Hepatocyte (in vitro differentiated cells): ENCODE measurements around the gene PDE4D. TPM values are rescaled to one million over a fixed set of nuclear protein-coding genes. Genes with fewer than 3 reads are reported as not detected.

Experiments
- DNase-seq: peaks from one replicate; pipeline ENCODE4 v3.0.0-alpha.2; 2016; ENCODE audit warnings: low spot score
- H2AFZ ChIP-seq: fragments of 200-600 bp; sonication (generic); 2 replicates; pipeline ENCODE4 v1.6.0; 2016; ENCODE audit warnings: antibody characterized with exemption, mild to moderate bottlenecking
- H3K27ac ChIP-seq: fragments of 200-600 bp; sonication (generic); 2 replicates; pipeline ENCODE4 v1.5.1; 2016; ENCODE audit warnings: mild to moderate bottlenecking
- H3K27me3 ChIP-seq: fragments of 200-600 bp; sonication (generic); 2 replicates; pipeline ENCODE4 v1.6.1; 2016
- H3K36me3 ChIP-seq: fragments of 200-600 bp; sonication (generic); replicated peaks from 2 replicates; pipeline ENCODE4 v1.5.1; 2016; ENCODE audit warnings: low read depth; ENCODE audit not compliant: insufficient read depth
- H3K4me1 ChIP-seq: fragments of 200-600 bp; sonication (generic); 2 replicates; pipeline ENCODE4 v1.5.1; 2016; ENCODE audit warnings: mild to moderate bottlenecking, moderate library complexity; ENCODE audit not compliant: insufficient read depth
- H3K4me2 ChIP-seq: fragments of 200-600 bp; sonication (generic); 2 replicates; pipeline ENCODE4 v1.6.0; 2016
- H3K4me3 ChIP-seq: fragments of 200-600 bp; sonication (generic); 2 replicates; pipeline ENCODE4 v1.5.1; 2016; ENCODE audit warnings: mild to moderate bottlenecking
- H3K79me2 ChIP-seq: fragments of 200-600 bp; sonication (generic); 2 replicates; pipeline ENCODE4 v1.6.0; 2017; ENCODE audit warnings: mild to moderate bottlenecking
- H3K9me2 ChIP-seq: fragments of 200-600 bp; sonication (generic); replicated peaks from 2 replicates; pipeline ENCODE4 v1.6.0; 2017; ENCODE audit warnings: mild to moderate bottlenecking; ENCODE audit not compliant: insufficient read depth
- H3K9me3 ChIP-seq: fragments of 200-600 bp; sonication (generic); 2 replicates; pipeline ENCODE4 v1.5.1; 2016; ENCODE audit warnings: low read depth, mild to moderate bottlenecking
- H4K20me1 ChIP-seq: fragments of 200-600 bp; sonication (generic); 2 replicates; pipeline ENCODE4 v1.6.0; 2016; ENCODE audit warnings: mild to moderate bottlenecking; ENCODE audit not compliant: insufficient read depth, poor library complexity, severe bottlenecking
- CTCF ChIP-seq: fragments of 200-600 bp; sonication (generic); IDR thresholded peaks from 2 replicates; pipeline ENCODE4 v1.5.1; 2016; ENCODE audit warnings: antibody characterized with exemption, mild to moderate bottlenecking; ENCODE audit not compliant: poor library complexity
- EZH2 ChIP-seq: fragments of 200-600 bp; sonication (generic); IDR thresholded peaks from 2 replicates; pipeline ENCODE4 v1.6.1; 2016; ENCODE audit warnings: antibody characterized with exemption, mild to moderate bottlenecking, borderline replicate concordance
- EZH2phosphoT487 ChIP-seq: fragments of 200-600 bp; sonication (generic); IDR thresholded peaks from one replicate; pipeline ENCODE4 v1.6.1; 2018; ENCODE audit warnings: antibody characterized with exemption, mild to moderate bottlenecking, low read depth, moderate library complexity; ENCODE audit not compliant: unreplicated experiment, severe bottlenecking
- WGBS: methylation state at CpG from one replicate; pipeline ENCODE4 v1.1.6; 2016; ENCODE audit warnings: low lambda C conversion rate; ENCODE audit errors: missing lambda C conversion rate; 5-methylcytosine and 5-hydroxymethylcytosine counted together
- polyA plus RNA-seq: library from polyadenylated mRNA; unstranded; fragments of >200 nt; fragmentation: Nextera tagmentation; extraction: Ambion mirVana; gene quantifications from 2 replicates; pipeline ENCODE4 v1.2.1, GENCODE V29; 2016
- total RNA-seq: library from RNA; depleted of rRNA; stranded (reverse); fragments of >200 nt; gene quantifications from 2 replicates; pipeline ENCODE4 v1.2.3, GENCODE V29; 2014

PDE4D gene
- total and polyA plus RNA-seq, 2 experiments from 2014 or later, result 14.5 to 45.2 TPM

GRCh38 chr5:59760785-59761348 lies 132.7 kb downstream of the PDE4D start:
- H4K20me1 ChIP-seq, result no peaks in the 10 kb centered on the region
- WGBS, result 76% methylated on average over 2 of the region's 2 CpGs
- H3K36me3 ChIP-seq, result no peaks in the 10 kb centered on the region
- no peak overlapping the region for H3K4me3 ChIP-seq
- TF ChIP-seq EZH2phosphoT487 (no peak), CTCF (no peak), EZH2 (no peak)
- H3K4me2 ChIP-seq, result no peak overlapping the region
- H2AFZ ChIP-seq, result no peak overlapping the region
- no peaks in the 10 kb centered on the region for H3K9me3 ChIP-seq
- no peaks in the 10 kb centered on the region for H3K9me2 ChIP-seq
- peaks cover 12% of the 10 kb centered on the region for H3K4me1 ChIP-seq
- peak overlapping the region; percentile 33 for H3K27ac ChIP-seq
- no peaks in the 10 kb centered on the region for H3K27me3 ChIP-seq
- DNase-seq, result peak; percentile 23
- H3K79me2 ChIP-seq, result peaks cover 38% of the 10 kb centered on the region

DNA sequence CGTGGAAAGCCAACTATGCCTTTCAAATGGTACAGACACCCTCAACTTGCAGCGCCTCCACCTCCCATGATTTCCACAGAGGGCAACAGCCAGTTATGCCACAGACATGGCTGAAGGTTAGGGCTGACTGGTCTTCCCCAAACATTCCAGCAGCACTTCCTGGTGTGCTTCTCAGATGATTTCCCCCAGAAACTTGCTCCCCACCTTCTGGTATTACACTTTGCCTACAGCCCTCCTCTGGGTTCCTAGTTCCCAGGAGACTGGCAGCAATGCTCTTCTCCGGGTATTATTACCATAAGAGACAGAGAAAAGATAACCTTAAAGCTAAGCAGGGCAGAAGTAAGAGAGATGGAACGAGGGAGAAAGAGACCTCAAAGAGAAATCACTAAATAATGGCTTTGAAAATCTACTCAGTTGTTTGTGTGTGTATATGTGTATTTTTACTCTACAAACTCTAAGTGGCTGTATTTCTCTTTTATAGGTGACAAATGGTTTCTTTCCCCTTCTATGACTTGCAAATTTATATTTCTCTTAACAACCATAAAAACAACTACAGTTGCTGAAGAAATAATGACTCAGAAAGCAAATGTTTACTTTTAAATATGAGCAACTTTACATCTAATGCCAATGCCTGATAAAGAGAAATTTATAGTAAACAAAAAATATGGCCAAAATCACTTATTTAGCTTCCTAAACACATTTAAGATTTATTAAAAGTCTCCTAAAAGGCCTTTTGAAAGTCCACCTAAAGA lies 133.8 kb downstream of the PDE4D start:
- TF ChIP-seq CTCF (no peak), EZH2phosphoT487 (no peak), EZH2 (no peak)
- Histone ChIP-seq H3K4me2 (peak overlapping the region; percentile 18), H3K9me2 (no peaks in the 10 kb centered on the region), H3K36me3 (no peaks in the 10 kb centered on the region), H3K4me1 (peaks cover 17% of the 10 kb centered on the region), H3K4me3 (no peak overlapping the region), H3K9me3 (no peaks in the 10 kb centered on the region), H3K27me3 (no peaks in the 10 kb centered on the region), H3K79me2 (peaks cover 34% of the 10 kb centered on the region), H3K27ac (peak overlapping the region; percentile 80), H4K20me1 (no peaks in the 10 kb centered on the region), H2AFZ (peak overlapping the region; percentile 13)
- no peak for DNase-seq
- 82% methylated on average over 4 of the region's 4 CpGs for WGBS

DNA sequence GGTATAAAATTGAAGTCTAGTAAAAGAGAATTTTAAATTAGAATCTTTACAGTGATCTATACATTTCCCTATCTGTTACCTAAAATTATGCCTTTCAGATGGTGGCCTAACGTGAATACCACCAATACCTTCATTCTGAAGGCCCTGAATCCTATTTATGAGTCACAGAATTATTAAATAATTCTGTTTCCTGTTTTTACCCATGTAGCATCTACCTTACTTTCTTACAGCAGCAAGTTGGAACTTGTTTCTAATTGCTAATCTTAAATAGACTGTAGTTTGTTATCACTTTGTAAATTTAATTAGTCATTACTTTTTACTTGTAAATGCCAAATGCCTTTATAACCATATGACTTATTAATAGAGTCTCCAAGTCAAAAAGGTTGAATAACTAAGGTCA lies 135.0 kb downstream of the PDE4D start:
- H4K20me1 ChIP-seq, result no peaks in the 10 kb centered on the region
- peaks cover 32% of the 10 kb centered on the region for H3K79me2 ChIP-seq
- no peak overlapping the region for H3K4me2 ChIP-seq
- no peaks in the 10 kb centered on the region for H3K27me3 ChIP-seq
- H2AFZ ChIP-seq, result no peak overlapping the region
- H3K4me3 ChIP-seq, result no peak overlapping the region
- no peak overlapping the region for H3K27ac ChIP-seq
- no peak for DNase-seq
- TF ChIP-seq EZH2 (no peak), EZH2phosphoT487 (no peak), CTCF (no peak)
- H3K9me2 ChIP-seq, result no peaks in the 10 kb centered on the region
- peaks cover 17% of the 10 kb centered on the region for H3K4me1 ChIP-seq
- H3K36me3 ChIP-seq, result no peaks in the 10 kb centered on the region
- H3K9me3 ChIP-seq, result no peaks in the 10 kb centered on the region
- 93% methylated on average over 1 of the region's 1 CpG for WGBS
